H1 (cell line): Measurements from ENCODE around the gene NFIA. TPM values are rescaled to one million over a fixed set of nuclear protein-coding genes. Genes with fewer than 3 reads are reported as not detected.

Source experiments
- CTCF ChIA-PET: fragments of 300-600 bp; sonication (Branson Sonifier 250); formaldehyde crosslinking; loops from one replicate; lab custom pipeline; 2021; ENCODE audit not compliant: partially characterized antibody; lab: Charles Lee
- POLR2A ChIA-PET: fragments of 300-600 bp; sonication (Branson Sonifier 250); formaldehyde crosslinking; loops from one replicate; lab custom pipeline; 2021; ENCODE audit warnings: inconsistent platforms; ENCODE audit not compliant: partially characterized antibody; lab: Charles Lee
- DNase-seq, 2 experiments: peaks; one replicate each; pipeline versions ENCODE4 v3.0.0 to v3.0.0-alpha.2; 2010 to 2022; ENCODE audit warnings: low spot score in 2 of 2, low read depth in 1 of 2, mixed read lengths in 1 of 2
- FAIRE-seq: peaks from 2 replicates; lab custom pipeline; 2011; peaks lifted over from hg19 to GRCh38; lab: Jason Lieb, UNC
- H2AFZ ChIP-seq: 2 replicates; pipeline ENCODE4 v1.8.1; 2012; ENCODE audit warnings: low read length, inconsistent platforms
- H2AK5ac ChIP-seq: 2 replicates; pipeline ENCODE4 v1.6.1; 2013; ENCODE audit warnings: low read depth, low read length
- H2BK120ac ChIP-seq: replicated peaks from 2 replicates; pipeline ENCODE3; 2013; ENCODE audit warnings: low read depth, low read length, inconsistent platforms
- H2BK12ac ChIP-seq: 2 replicates; pipeline ENCODE4 v1.6.1; 2013; ENCODE audit warnings: low read depth, low read length
- H2BK15ac ChIP-seq: 2 replicates; pipeline ENCODE4 v1.6.1; 2013; ENCODE audit warnings: low read length
- H2BK20ac ChIP-seq: 2 replicates; pipeline ENCODE4 v1.6.1; 2013; ENCODE audit warnings: low read length
- H2BK5ac ChIP-seq: 2 replicates; pipeline ENCODE4 v1.6.1; 2013; ENCODE audit warnings: low read depth, low read length
- H3K14ac ChIP-seq: 2 replicates; pipeline ENCODE4 v1.6.1; 2013; ENCODE audit warnings: inconsistent platforms; ENCODE audit not compliant: insufficient read length
- H3K18ac ChIP-seq: 2 replicates; pipeline ENCODE4 v1.6.1; 2013; ENCODE audit warnings: low read length; ENCODE audit errors: extremely low read depth
- H3K23ac ChIP-seq: 2 replicates; pipeline ENCODE4 v1.6.1; 2013; ENCODE audit warnings: inconsistent platforms; ENCODE audit not compliant: insufficient read length
- H3K23me2 ChIP-seq: 2 replicates; pipeline ENCODE4 v1.6.1; 2013; ENCODE audit warnings: low read depth, low read length
- H3K27ac ChIP-seq: 2 replicates; pipeline ENCODE4 v1.6.1; 2011; ENCODE audit warnings: low read depth, low read length, inconsistent platforms
- H3K27me3 ChIP-seq, 4 experiments: replicated peaks in 1 of 4; 1 replicate in 1 of 4; 2 replicates in 3 of 4; pipeline versions ENCODE4 v1.6.1 to v1.8.1; 2011 to 2013; ENCODE audit warnings: low read length in 3 of 4, mild to moderate bottlenecking in 3 of 4, inconsistent platforms in 2 of 4, mixed read lengths in 2 of 4, moderate library complexity in 1 of 4; ENCODE audit not compliant: control insufficient read depth in 3 of 4, insufficient read depth in 3 of 4; ENCODE audit errors: extremely low read depth in 1 of 4
- H3K36me3 ChIP-seq, 4 experiments: 2 replicates each; pipeline versions ENCODE4 v1.6.1 to v1.8.1; 2011 to 2013; ENCODE audit warnings: mild to moderate bottlenecking in 4 of 4, low read length in 3 of 4, moderate library complexity in 2 of 4, control low read depth in 1 of 4, inconsistent platforms in 1 of 4; ENCODE audit not compliant: insufficient read depth in 4 of 4, control insufficient read depth in 2 of 4
- H3K4ac ChIP-seq: replicated peaks from 2 replicates; pipeline ENCODE3; 2013; ENCODE audit warnings: low read length, low read depth, mixed read lengths, inconsistent platforms; ENCODE audit not compliant: insufficient read length
- H3K4me1 ChIP-seq, 4 experiments: replicated peaks in 1 of 4; 1 replicate in 1 of 4; 2 replicates in 3 of 4; pipeline versions ENCODE4 v1.6.1 to v1.8.1; 2011 to 2013; ENCODE audit warnings: low read length in 3 of 4, inconsistent platforms in 2 of 4, mixed read lengths in 1 of 4; ENCODE audit not compliant: insufficient read depth in 4 of 4, control insufficient read depth in 3 of 4
- H3K4me2 ChIP-seq, 2 experiments: 2 replicates each; pipeline versions ENCODE4 v1.6.1 to v1.8.1; 2011 to 2013; ENCODE audit warnings: low read depth in 2 of 2, low read length in 2 of 2, control low read depth in 1 of 2, inconsistent platforms in 1 of 2, mild to moderate bottlenecking in 1 of 2; ENCODE audit not compliant: insufficient read depth in 1 of 2
- H3K4me3 ChIP-seq, 4 experiments: fragments of 200-600, 300-600 bp in 1 of 4; sonication (generic), shearing (Covaris generic), sonication (Bioruptor Twin) in 1 of 4; 2 replicates each; pipeline versions ENCODE4 v1.5.1 to v1.8.1; 2011 to 2016; ENCODE audit warnings: low read length in 4 of 4, low read depth in 3 of 4, control low read depth in 2 of 4, inconsistent platforms in 2 of 4, mild to moderate bottlenecking in 2 of 4, mixed read lengths in 1 of 4, moderate library complexity in 1 of 4; ENCODE audit not compliant: insufficient read depth in 2 of 4; ENCODE audit errors: extremely low read depth in 1 of 4
- H3K56ac ChIP-seq: replicated peaks from 2 replicates; pipeline ENCODE3; 2013; ENCODE audit warnings: low read depth, mild to moderate bottlenecking, mixed read lengths, low read length, inconsistent platforms; ENCODE audit not compliant: insufficient read length
- H3K79me1 ChIP-seq: 2 replicates; pipeline ENCODE4 v1.6.1; 2013; ENCODE audit warnings: low read depth, low read length, control low read depth
- H3K79me2 ChIP-seq, 2 experiments: 2 replicates each; pipeline versions ENCODE4 v1.6.1 to v1.8.1; 2012 to 2013; ENCODE audit warnings: low read length in 2 of 2, mild to moderate bottlenecking in 2 of 2, inconsistent platforms in 1 of 2; ENCODE audit not compliant: insufficient read depth in 2 of 2, control insufficient read depth in 1 of 2
- H3K9ac ChIP-seq, 4 experiments: replicated peaks in 1 of 4; 1 replicate in 1 of 4; 2 replicates in 3 of 4; pipeline versions ENCODE4 v1.6.1 to v1.8.1; 2011 to 2013; ENCODE audit warnings: low read depth in 3 of 4, low read length in 3 of 4, control low read depth in 2 of 4, mild to moderate bottlenecking in 2 of 4, moderate library complexity in 2 of 4, inconsistent platforms in 1 of 4; ENCODE audit errors: extremely low read depth in 1 of 4
- H3K9me3 ChIP-seq, 2 experiments: 2 replicates each; pipeline versions ENCODE4 v1.6.1 to v1.8.1; 2012 to 2013; ENCODE audit warnings: mild to moderate bottlenecking in 2 of 2, moderate library complexity in 2 of 2, control low read depth in 1 of 2, inconsistent platforms in 1 of 2, low read depth in 1 of 2, low read length in 1 of 2, mixed read lengths in 1 of 2; ENCODE audit not compliant: insufficient read depth in 2 of 2
- H4K20me1 ChIP-seq, 2 experiments: replicated peaks in 1 of 2; 2 replicates each; pipeline versions ENCODE3 to v1.8.1; 2011 to 2013; ENCODE audit warnings: inconsistent platforms in 2 of 2, low read length in 2 of 2, mild to moderate bottlenecking in 1 of 2; ENCODE audit not compliant: insufficient read depth in 2 of 2, control insufficient read depth in 1 of 2
- H4K5ac ChIP-seq: 2 replicates; pipeline ENCODE4 v1.6.1; 2013; ENCODE audit warnings: low read length, low read depth, mixed read lengths, inconsistent platforms; ENCODE audit not compliant: insufficient read length
- H4K8ac ChIP-seq: 2 replicates; pipeline ENCODE4 v1.8.0; 2013; ENCODE audit warnings: mild to moderate bottlenecking, moderate library complexity, low read length, inconsistent platforms; ENCODE audit not compliant: insufficient read depth; ENCODE audit errors: extremely low read depth
- H4K91ac ChIP-seq: replicated peaks from 2 replicates; pipeline ENCODE3; 2013; ENCODE audit warnings: low read length, mixed read lengths, inconsistent platforms; ENCODE audit not compliant: insufficient read length
- CHD2 ChIP-seq: IDR thresholded peaks from 2 replicates; pipeline ENCODE4 v1.6.1; 2012; ENCODE audit warnings: low read length, improper control_type of control experiment
- EZH2 ChIP-seq: fragments of 200-600 bp; sonication (generic); IDR thresholded peaks from 2 replicates; pipeline ENCODE4 v1.7.1; 2012; ENCODE audit warnings: low read depth, mild to moderate bottlenecking, moderate library complexity, low read length, inconsistent platforms; ENCODE audit not compliant: severe bottlenecking
- WGBS, 2 experiments: shearing (Covaris generic) in 1 of 2; methylation state at CpG; one replicate each; pipeline versions ENCODE4 v1.1.6 to v1.1.7; 2013 to 2015; ENCODE audit warnings: low lambda C conversion rate in 2 of 2, mixed read lengths in 2 of 2, inconsistent platforms in 1 of 2, low coverage in 1 of 2, missing lambda C conversion rate in 1 of 2; ENCODE audit not compliant: insufficient replicate concordance in 2 of 2, insufficient coverage in 1 of 2, insufficient read length in 1 of 2; ENCODE audit errors: extremely low coverage in 1 of 2, missing lambda C conversion rate in 1 of 2; 5-methylcytosine and 5-hydroxymethylcytosine counted together
- polyA plus RNA-seq, 7 experiments: library from polyadenylated mRNA; depleted of rRNA in 3 of 7; stranded (reverse) in 5 of 7; unstranded in 2 of 7; fragments of >200 nt in 5 of 7; fragments of 200-250 nt in 2 of 7; gene quantifications; 1 replicate in 5 of 7; 2 replicates in 1 of 7; 4 replicates in 1 of 7; pipeline versions ENCODE4 v1.2.1 to v1.2.3, GENCODE V29; 2011 to 2013; ENCODE audit warnings: missing spikeins in 2 of 7, mixed read lengths in 2 of 7
- total RNA-seq: library from RNA; stranded (reverse); fragmentation: NEBNext Ultra II Directional; extraction: Animal tissue kit (Norgen Biotek cat#: 25700); gene quantifications from 2 replicates; pipeline ENCODE4 v1.2.1, GENCODE V29; 2021

NFIA gene
- total and polyA plus RNA-seq, 2 of the 8 experiments (the other 6 are each of a cell fraction or from before 2014, with no cell fraction given), result 1.8 to 2.3 TPM

- no peak overlapping the region for H2BK20ac ChIP-seq
- H3K4me1 ChIP-seq, result peaks cover 2 to 7% (median 3%) of the 10 kb centered on the region in 4 experiments; a peak in 3 of 7 replicates
- no peak overlapping the region for H3K27ac ChIP-seq
- no peak overlapping the region for H4K8ac ChIP-seq
- no peaks in the 10 kb centered on the region for H3K9me3 ChIP-seq
- H2BK12ac ChIP-seq, result no peak overlapping the region
- WGBS, 2 experiments, result 95% methylated on average over 4 of the region's 4 CpGs; no CpG with 5 or more reads in 1 of the 2 experiments
- FAIRE-seq, result no peak
- H2AFZ ChIP-seq, result no peak overlapping the region
- CTCF ChIA-PET, result interaction anchor here (0.9 to 1.3 kb wide), 3 partner anchors 27 to 508 kb away, joined by 3 read pairs; no protein-coding TSS in a partner anchor
- H3K79me1 ChIP-seq, result no peaks in the 10 kb centered on the region
- no peak overlapping the region for H3K23ac ChIP-seq
- no peak overlapping the region for H3K18ac ChIP-seq
- peaks cover 0 to 7% (median 3%) of the 10 kb centered on the region in 4 experiments; a peak in 4 of 7 replicates for H3K27me3 ChIP-seq
- H2BK120ac ChIP-seq, result no peak overlapping the region
- no peak overlapping the region for H3K4ac ChIP-seq
- H3K4me2 ChIP-seq, result no peak overlapping the region
- POLR2A ChIA-PET, result no interaction called here
- H3K14ac ChIP-seq, result no peak overlapping the region
- H3K79me2 ChIP-seq, result no peaks in the 10 kb centered on the region
- H2BK15ac ChIP-seq, result no peak overlapping the region
- no peaks in the 10 kb centered on the region for H4K20me1 ChIP-seq
- H4K91ac ChIP-seq, result no peak overlapping the region
- H4K5ac ChIP-seq, result no peak overlapping the region
- peaks cover 2% of the 10 kb centered on the region; the same call in 1 of the 2 replicates for H3K23me2 ChIP-seq
- H3K4me3 ChIP-seq, result no peak overlapping the region
- H3K36me3 ChIP-seq, result no peaks in the 10 kb centered on the region
- no peak overlapping the region for H2AK5ac ChIP-seq
- TF ChIP-seq CHD2, result no peak
- no peak for TF ChIP-seq EZH2
- no peak overlapping the region for H3K56ac ChIP-seq
- no peak overlapping the region for H3K9ac ChIP-seq
- DNase-seq, result no peak
- no peak overlapping the region for H2BK5ac ChIP-seq
Measured at GRCh38 chr1:61486783-61487536, 404.6 kb downstream of the NFIA start.
